Body of pancreas (tissue), 4 donors: ENCODE data around the gene RELCH.

Experiments used
- CTCF ChIP-seq, 7 experiments: fragments of 450-650 bp in 4 of 7; fragments of 200-600 bp in 3 of 7; sonication (generic) in 3 of 7; IDR thresholded peaks; one replicate each; pipeline ENCODE4 v1.5.1; 2016 to 2019; ENCODE audit warnings: antibody characterized with exemption in 7 of 7
- POLR2A ChIP-seq, 3 donors: fragments of 450-650 bp; IDR thresholded peaks; one replicate each; pipeline ENCODE4 v1.6.1; 2016; ENCODE audit warnings: antibody characterized with exemption in 3 of 3, mild to moderate bottlenecking in 2 of 3

- no peak for TF ChIP-seq CTCF (IDR thresholded peaks at IDR 0.05)
- no peak for TF ChIP-seq POLR2A (IDR thresholded peaks at IDR 0.05)
Measured at GRCh38 chr18:62196980-62197379, 9.9 kb downstream of the RELCH start.
